CD14-positive monocyte (primary cell): ENCODE results near the gene NBPF15. TPM values are rescaled to one million over a fixed set of nuclear protein-coding genes. Genes with fewer than 3 reads are reported as not detected.
"Not testable (repeated sequence)": the region's sequence is repeated elsewhere in the genome, so short reads cannot be mapped to it uniquely, and the experiment has no call there.

ENCODE experiments used
- DNase-seq, 3 donors: peaks; one replicate each; pipeline ENCODE4 v3.0.0-alpha.2; 2011 to 2022
- H2AFZ ChIP-seq: 2 replicates; pipeline ENCODE4 v1.6.0; 2012; ENCODE audit warnings: mild to moderate bottlenecking, low read depth, low read length, inconsistent platforms; ENCODE audit not compliant: insufficient read depth, poor library complexity, severe bottlenecking
- H3K27ac ChIP-seq, 2 donors: 1 replicate in 1 of 2; 2 replicates in 1 of 2; pipeline ENCODE4 v1.5.1; 2012 to 2013; ENCODE audit warnings: low read length in 2 of 2, control low read depth in 1 of 2, inconsistent platforms in 1 of 2, low read depth in 1 of 2, mild to moderate bottlenecking in 1 of 2
- H3K27me3 ChIP-seq, 2 donors: one replicate each; pipeline versions ENCODE4 v1.6.0 to v1.6.1; 2011 to 2013; ENCODE audit warnings: low read length in 2 of 2; ENCODE audit not compliant: control insufficient read depth in 2 of 2, insufficient read depth in 2 of 2
- H3K36me3 ChIP-seq, 2 donors: replicated peaks in 1 of 2; 1 replicate in 1 of 2; 2 replicates in 1 of 2; pipeline versions ENCODE4 v1.5.1 to v1.6.1; 2012 to 2013; ENCODE audit warnings: low read length in 2 of 2, control low read depth in 1 of 2, inconsistent platforms in 1 of 2, mild to moderate bottlenecking in 1 of 2; ENCODE audit not compliant: insufficient read depth in 2 of 2, control insufficient read depth in 1 of 2
- H3K4me1 ChIP-seq, 2 donors: 1 replicate in 1 of 2; 2 replicates in 1 of 2; pipeline versions ENCODE4 v1.5.1 to v1.6.1; 2012 to 2013; ENCODE audit warnings: low read length in 2 of 2, control low read depth in 1 of 2, inconsistent platforms in 1 of 2, mild to moderate bottlenecking in 1 of 2, moderate library complexity in 1 of 2; ENCODE audit not compliant: insufficient read depth in 2 of 2, control insufficient read depth in 1 of 2
- H3K4me2 ChIP-seq: replicated peaks from 2 replicates; pipeline ENCODE3; 2012; ENCODE audit warnings: low read length, moderate library complexity, mild to moderate bottlenecking; ENCODE audit not compliant: poor library complexity, severe bottlenecking; ENCODE audit errors: extremely low read depth
- H3K4me3 ChIP-seq, 3 experiments: fragments of 200-600 bp in 1 of 3; sonication (generic) in 1 of 3; replicated peaks in 1 of 3; 1 replicate in 2 of 3; 2 replicates in 1 of 3; pipeline ENCODE4 v1.5.1; 2011 to 2013; ENCODE audit warnings: low read length in 3 of 3, mild to moderate bottlenecking in 3 of 3, control low read depth in 2 of 3, low read depth in 2 of 3, inconsistent platforms in 1 of 3, moderate library complexity in 1 of 3
- H3K79me2 ChIP-seq: 2 replicates; pipeline ENCODE4 v1.6.0; 2012; ENCODE audit warnings: mild to moderate bottlenecking, control low read depth, inconsistent platforms, low read length, moderate library complexity; ENCODE audit not compliant: insufficient read depth
- H3K9ac ChIP-seq: 2 replicates; pipeline ENCODE4 v1.6.0; 2017; ENCODE audit warnings: low read length, mild to moderate bottlenecking; ENCODE audit not compliant: insufficient read depth, poor library complexity, severe bottlenecking
- H3K9me3 ChIP-seq, 2 donors: replicated peaks in 1 of 2; 1 replicate in 1 of 2; 2 replicates in 1 of 2; pipeline versions ENCODE4 v1.5.1 to v1.6.1; 2012 to 2013; ENCODE audit warnings: low read length in 2 of 2, control low read depth in 1 of 2; ENCODE audit not compliant: control insufficient read depth in 1 of 2, insufficient read depth in 1 of 2
- H4K20me1 ChIP-seq: 2 replicates; pipeline ENCODE4 v1.6.0; 2012; ENCODE audit warnings: mild to moderate bottlenecking, low read length, control low read depth, moderate library complexity; ENCODE audit not compliant: insufficient read depth
- H3K27ac Mint-ChIP-seq, 7 donors: one replicate each; pipeline ENCODE4 v1.8.0; 2020; ENCODE audit warnings: mild to moderate bottlenecking in 7 of 7, mixed read lengths in 7 of 7, moderate library complexity in 6 of 7, inconsistent platforms in 2 of 7
- H3K27me3 Mint-ChIP-seq, 3 donors: one replicate each; pipeline ENCODE4 v1.8.0; 2021 to 2022; ENCODE audit warnings: low read depth in 3 of 3, mild to moderate bottlenecking in 3 of 3, mixed read lengths in 3 of 3, moderate library complexity in 3 of 3, inconsistent platforms in 1 of 3
- H3K36me3 Mint-ChIP-seq, 2 donors: one replicate each; pipeline ENCODE4 v1.8.0; 2020; ENCODE audit warnings: mixed read lengths in 2 of 2, inconsistent platforms in 1 of 2, mild to moderate bottlenecking in 1 of 2
- H3K4me1 Mint-ChIP-seq: one replicate; pipeline ENCODE4 v1.8.0; 2020; ENCODE audit warnings: mild to moderate bottlenecking, mixed read lengths
- H3K4me3 Mint-ChIP-seq, 2 donors: one replicate each; pipeline ENCODE4 v1.8.0; 2020; ENCODE audit warnings: mild to moderate bottlenecking in 2 of 2, mixed read lengths in 2 of 2, moderate library complexity in 1 of 2
- H3K9me3 Mint-ChIP-seq, 7 donors: one replicate each; pipeline ENCODE4 v1.8.0; 2020 to 2022; ENCODE audit warnings: mixed read lengths in 7 of 7, mild to moderate bottlenecking in 6 of 7, moderate library complexity in 6 of 7, inconsistent platforms in 2 of 7
- WGBS: methylation state at CpG from one replicate; pipeline ENCODE4 v1.1.5; 2013; ENCODE audit warnings: missing lambda C conversion rate; ENCODE audit not compliant: insufficient coverage; 5-methylcytosine and 5-hydroxymethylcytosine counted together
- intact Hi-C, 2 donors: fragments of 100-400 bp; cut with micrococcal nuclease; formaldehyde crosslinking; loops; one replicate each; pipeline versions ENCODE4 v1.15.0 to v1.15.1; 2023
- polyA plus RNA-seq, 3 donors: library from polyadenylated mRNA; depleted of rRNA in 1 of 3; unstranded in 2 of 3; stranded (reverse) in 1 of 3; fragments of 300-500 nt in 2 of 3; fragments of >200 nt in 1 of 3; fragmentation: Illumina TruSeq in 2 of 3; gene quantifications; 1 replicate in 2 of 3; 2 replicates in 1 of 3; pipeline ENCODE4 v1.2.3, GENCODE V29; 2012 to 2021
- small RNA-seq: library from RNA; depleted of rRNA; stranded (forward); fragments of <200 nt; gene quantifications from one replicate; pipeline ENCODE3, GENCODE V24; 2012; ENCODE audit warnings: low read depth; ENCODE audit not compliant: insufficient read length

NBPF15 gene
- polyA plus RNA-seq, 3 donors = 0.55 to 24.0 (median 1.0) TPM

DNA sequence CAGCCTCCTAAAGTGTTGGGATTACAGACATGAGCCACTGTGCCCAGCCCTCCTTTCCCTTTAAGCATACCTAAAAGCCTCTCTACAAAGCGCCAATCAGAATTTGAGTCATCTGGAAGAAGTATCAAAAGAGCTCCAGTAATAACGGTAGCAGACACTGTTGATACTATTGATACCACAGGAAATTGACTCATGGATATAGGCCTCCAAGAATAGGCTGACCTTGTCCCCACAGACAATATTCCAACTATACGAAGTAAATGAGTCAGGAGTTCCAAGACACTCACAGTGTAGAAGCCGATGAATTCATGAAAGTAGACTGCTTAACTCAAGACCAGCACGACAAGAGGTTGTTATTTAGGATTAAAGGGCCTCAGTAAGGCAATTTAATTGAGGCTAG, 58.7 kb downstream of the NBPF15 start:
- H3K27ac Mint-ChIP-seq, H3K9ac ChIP-seq, intact Hi-C loops, H3K36me3 Mint-ChIP-seq, H3K4me1 ChIP-seq, H3K4me3 Mint-ChIP-seq, H3K27me3 Mint-ChIP-seq, H4K20me1 ChIP-seq, H2AFZ ChIP-seq, H3K9me3 ChIP-seq, H3K4me3 ChIP-seq, DNase-seq, H3K36me3 ChIP-seq, H3K27ac ChIP-seq, H3K27me3 ChIP-seq, H3K4me1 Mint-ChIP-seq, H3K79me2 ChIP-seq, H3K4me2 ChIP-seq, H3K9me3 Mint-ChIP-seq: not testable (repeated sequence)
- WGBS = no CpG with 5 or more reads among the region's 5 CpGs

DNA sequence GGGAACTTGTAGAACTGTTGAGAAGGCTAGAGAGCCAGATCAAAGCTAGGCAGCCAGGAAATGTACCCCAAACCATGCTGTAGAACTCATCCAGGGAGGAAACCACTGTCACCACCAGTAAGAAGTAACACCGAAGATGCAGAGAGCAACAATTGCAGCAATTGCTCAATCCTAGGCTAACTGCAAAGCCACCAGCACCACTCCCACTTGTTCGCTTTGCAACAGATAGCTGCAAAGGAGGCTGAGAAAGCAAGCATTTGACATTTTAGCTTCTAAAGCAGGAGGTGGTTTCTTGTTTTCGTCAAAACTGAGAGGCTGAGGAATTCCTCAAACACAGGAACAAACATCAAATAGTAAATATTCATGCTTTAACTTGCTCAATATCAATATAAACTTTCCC, 89.8 kb downstream of the NBPF15 start:
- H3K9me3 Mint-ChIP-seq, H3K27ac ChIP-seq, H3K79me2 ChIP-seq, H3K36me3 ChIP-seq, DNase-seq, H3K27ac Mint-ChIP-seq, H3K9ac ChIP-seq, H3K9me3 ChIP-seq, H3K4me1 ChIP-seq, H3K27me3 Mint-ChIP-seq, H3K4me2 ChIP-seq, H2AFZ ChIP-seq, H4K20me1 ChIP-seq, H3K4me3 Mint-ChIP-seq, H3K27me3 ChIP-seq, H3K4me3 ChIP-seq, intact Hi-C loops, H3K4me1 Mint-ChIP-seq, H3K36me3 Mint-ChIP-seq: not testable (repeated sequence)
- WGBS = no CpG with 5 or more reads among the region's 3 CpGs

Small RNA genes lying within 50 kb of the gene (small RNA-seq; reads per million reads assigned to genes)
- gene AC246785.4 (not detected), gene RNVU1-15 (245 reads per million, percentile 98 among the genes with 10 or more reads in this experiment)

Other genes starting within 250 kb of the NBPF15 start
- not detected for gene PPIAL4E, start 88.0 kb downstream of the NBPF15 start, polyA plus RNA-seq
- not detected for gene PPIAL4F, start 131.2 kb upstream of the NBPF15 start, polyA plus RNA-seq